Kidney epithelial cell (primary cell): Measurements from ENCODE around the gene ACD. TPM values are rescaled to one million over a fixed set of nuclear protein-coding genes. Genes with fewer than 3 reads are reported as not detected.

Experiments used
- DNase-seq: peaks from one replicate; pipeline ENCODE4 v3.0.0-alpha.2; 2010; ENCODE audit warnings: low read depth
- H3K27me3 ChIP-seq: 2 replicates; pipeline ENCODE4 v1.6.0; 2011; ENCODE audit warnings: low read length; ENCODE audit not compliant: control insufficient read depth, insufficient read depth
- H3K36me3 ChIP-seq: 2 replicates; pipeline ENCODE4 v1.5.1; 2011; ENCODE audit warnings: low read length; ENCODE audit not compliant: control insufficient read depth, insufficient read depth
- H3K4me3 ChIP-seq: 2 replicates; pipeline ENCODE4 v1.5.1; 2011; ENCODE audit warnings: low read depth, mild to moderate bottlenecking, control low read depth, low read length
- total RNA-seq: library from RNA; depleted of rRNA; stranded (reverse); fragments of >200 nt; gene quantifications from 2 replicates; pipeline ENCODE4 v1.2.3, GENCODE V29; 2015
- TF ChIP-seq, protein P1 (sequence below): IDR thresholded peaks from 2 replicates; pipeline ENCODE4 v1.5.1; 2011; ENCODE audit warnings: mild to moderate bottlenecking, moderate library complexity, low read length, control low read depth, inconsistent platforms; ENCODE audit not compliant: insufficient read depth, poor library complexity, severe bottlenecking

The ACD gene
- total RNA-seq, 1 donor from 2014 or later: 29.1 TPM

DNA sequence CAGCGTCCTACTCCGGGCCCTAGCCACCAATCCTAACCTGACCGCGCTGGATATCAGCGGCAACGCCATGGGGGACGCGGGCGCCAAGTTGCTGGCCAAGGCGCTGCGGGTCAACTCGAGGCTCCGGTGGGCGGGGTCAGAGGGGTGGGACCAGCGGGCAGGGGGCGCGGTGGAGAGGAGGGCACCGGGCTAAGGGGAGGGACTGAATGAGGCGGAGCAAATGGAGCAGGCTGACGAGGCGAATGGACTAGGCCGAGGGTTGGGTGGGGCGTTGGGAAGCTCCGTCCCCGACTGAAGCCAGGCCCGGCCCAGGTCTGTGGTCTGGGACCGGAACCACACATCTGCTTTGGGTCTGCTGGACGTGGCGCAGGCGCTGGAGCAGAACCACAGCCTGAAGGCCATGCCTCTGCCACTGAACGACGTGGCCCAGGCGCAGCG is 10.5 kb downstream of the ACD start:
- Histone ChIP-seq H3K27me3 (peaks cover 89% of the 10 kb centered on the region), H3K36me3 (no peaks in the 10 kb centered on the region), H3K4me3 (no peak overlapping the region)
- no peak for DNase-seq
- TF ChIP-seq, protein P1, sequence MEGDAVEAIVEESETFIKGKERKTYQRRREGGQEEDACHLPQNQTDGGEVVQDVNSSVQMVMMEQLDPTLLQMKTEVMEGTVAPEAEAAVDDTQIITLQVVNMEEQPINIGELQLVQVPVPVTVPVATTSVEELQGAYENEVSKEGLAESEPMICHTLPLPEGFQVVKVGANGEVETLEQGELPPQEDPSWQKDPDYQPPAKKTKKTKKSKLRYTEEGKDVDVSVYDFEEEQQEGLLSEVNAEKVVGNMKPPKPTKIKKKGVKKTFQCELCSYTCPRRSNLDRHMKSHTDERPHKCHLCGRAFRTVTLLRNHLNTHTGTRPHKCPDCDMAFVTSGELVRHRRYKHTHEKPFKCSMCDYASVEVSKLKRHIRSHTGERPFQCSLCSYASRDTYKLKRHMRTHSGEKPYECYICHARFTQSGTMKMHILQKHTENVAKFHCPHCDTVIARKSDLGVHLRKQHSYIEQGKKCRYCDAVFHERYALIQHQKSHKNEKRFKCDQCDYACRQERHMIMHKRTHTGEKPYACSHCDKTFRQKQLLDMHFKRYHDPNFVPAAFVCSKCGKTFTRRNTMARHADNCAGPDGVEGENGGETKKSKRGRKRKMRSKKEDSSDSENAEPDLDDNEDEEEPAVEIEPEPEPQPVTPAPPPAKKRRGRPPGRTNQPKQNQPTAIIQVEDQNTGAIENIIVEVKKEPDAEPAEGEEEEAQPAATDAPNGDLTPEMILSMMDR: no peak

DNA sequence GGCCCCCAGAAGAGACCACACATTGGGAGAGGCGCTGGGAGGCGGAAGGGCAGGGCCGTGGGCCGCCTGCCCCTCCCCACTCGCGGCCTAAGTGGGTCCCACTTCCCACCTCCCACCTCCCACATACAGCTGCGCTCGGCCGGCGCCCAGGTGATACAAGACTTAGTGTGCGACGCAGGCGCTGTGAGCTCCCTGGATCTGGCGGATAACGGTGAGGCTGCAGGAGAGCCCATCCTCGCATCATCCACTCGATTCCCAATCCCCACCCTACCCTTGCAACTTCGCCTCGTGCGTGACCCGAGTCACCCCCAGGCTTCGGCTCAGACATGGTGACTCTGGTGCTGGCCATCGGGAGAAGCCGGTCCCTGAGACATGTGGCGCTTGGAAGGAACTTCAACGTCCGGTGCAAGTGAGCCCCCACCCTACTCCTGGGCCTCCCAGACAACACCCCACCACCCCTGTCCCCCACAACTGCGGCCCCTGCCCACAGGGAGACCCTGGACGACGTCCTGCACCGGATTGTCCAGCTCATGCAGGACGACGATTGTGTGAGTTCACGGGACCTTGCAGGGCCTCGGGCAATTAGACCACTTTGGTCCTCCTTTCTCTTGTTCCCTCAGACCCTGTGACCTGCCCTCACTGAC is 11.2 kb downstream of the ACD start:
- TF ChIP-seq, protein P1: no peak
- DNase-seq: no peak
- peaks cover 84% of the 10 kb centered on the region for H3K27me3 ChIP-seq
- H3K36me3 ChIP-seq: no peaks in the 10 kb centered on the region
- H3K4me3 ChIP-seq: no peak overlapping the region

DNA sequence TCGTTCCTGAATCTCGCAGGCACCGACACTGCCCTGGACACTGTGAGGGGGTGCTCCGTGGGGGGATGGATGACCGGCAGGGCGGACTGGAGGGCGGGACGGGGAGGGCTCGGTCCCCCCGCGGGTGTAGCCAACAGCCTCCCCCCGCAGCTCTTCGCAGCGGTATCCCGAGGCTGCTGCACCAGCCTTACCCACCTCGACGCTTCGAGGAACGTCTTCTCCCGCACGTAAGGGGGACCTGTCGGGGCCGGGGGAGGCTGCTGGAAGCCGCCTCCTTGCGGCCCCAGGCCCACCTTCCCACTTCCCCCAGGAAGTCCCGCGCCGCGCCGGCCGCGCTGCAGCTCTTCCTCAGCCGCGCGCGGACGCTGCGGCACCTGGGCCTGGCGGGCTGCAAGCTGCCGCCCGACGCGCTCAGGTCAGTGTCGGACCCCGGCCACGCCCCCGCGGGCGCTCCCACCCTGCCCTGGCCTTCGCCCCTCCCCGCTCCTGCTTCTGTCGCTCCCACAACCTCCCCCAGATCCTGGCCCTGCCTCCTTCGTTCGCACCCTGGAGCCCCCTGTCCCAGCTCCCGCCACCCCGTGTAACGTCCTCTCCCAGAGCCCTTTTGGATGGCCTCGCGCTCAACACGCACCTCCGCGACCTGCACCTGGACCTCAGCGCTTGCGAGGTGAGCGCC is 11.8 kb downstream of the ACD start:
- H3K4me3 ChIP-seq: no peak overlapping the region
- TF ChIP-seq, protein P1: no peak
- H3K36me3 ChIP-seq: no peaks in the 10 kb centered on the region
- H3K27me3 ChIP-seq: peaks cover 80% of the 10 kb centered on the region
- no peak for DNase-seq

DNA sequence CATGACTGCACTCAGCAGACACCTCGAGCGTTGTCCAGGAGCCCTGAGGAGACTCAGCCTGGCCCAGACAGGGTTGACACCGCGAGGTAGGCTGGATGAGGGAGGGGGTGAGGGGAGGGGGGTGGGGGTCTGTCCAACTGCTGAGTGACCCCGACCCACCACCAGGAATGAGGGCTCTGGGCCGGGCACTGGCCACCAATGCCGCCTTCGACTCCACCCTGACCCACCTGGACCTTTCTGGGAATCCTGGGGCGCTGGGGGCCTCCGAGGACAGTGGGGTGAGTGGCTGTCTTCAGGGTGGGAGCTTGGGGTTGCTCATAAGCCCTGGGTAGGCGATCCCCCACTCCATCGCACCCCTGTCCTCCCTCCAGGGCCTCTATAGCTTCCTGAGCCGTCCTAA is 12.4 kb downstream of the ACD start:
- peaks cover 78% of the 10 kb centered on the region for H3K27me3 ChIP-seq
- TF ChIP-seq, protein P1: no peak
- DNase-seq: no peak
- no peaks in the 10 kb centered on the region for H3K36me3 ChIP-seq
- H3K4me3 ChIP-seq: no peak overlapping the region

DNA sequence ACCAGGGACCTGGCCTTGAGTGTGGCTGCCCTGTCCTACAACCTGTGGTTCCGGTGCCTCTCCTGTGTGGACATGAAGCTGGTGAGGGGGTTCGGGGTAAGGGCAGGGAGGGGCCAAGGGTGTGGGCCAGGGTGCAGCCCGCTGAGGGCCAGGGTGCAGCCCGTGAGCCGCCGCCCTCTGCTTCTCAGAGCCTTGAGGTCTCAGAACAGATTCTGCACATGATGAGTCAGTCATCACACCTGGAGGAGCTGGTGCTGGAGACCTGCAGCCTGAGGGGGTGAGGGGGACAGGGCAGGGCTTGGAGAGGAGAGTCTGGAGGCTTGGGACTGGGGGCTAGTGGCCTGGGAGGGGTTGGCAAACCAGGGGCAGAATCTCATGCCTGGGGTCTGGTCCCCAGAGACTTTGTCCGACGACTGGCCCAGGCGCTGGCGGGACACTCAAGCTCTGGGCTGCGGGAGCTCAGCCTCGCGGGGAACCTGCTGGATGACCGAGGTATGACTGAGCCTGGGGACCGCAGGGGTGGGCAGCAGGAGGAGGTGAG is 12.9 kb downstream of the ACD start:
- Histone ChIP-seq H3K27me3 (peaks cover 74% of the 10 kb centered on the region), H3K4me3 (no peak overlapping the region), H3K36me3 (no peaks in the 10 kb centered on the region)
- TF ChIP-seq, protein P1: no peak
- DNase-seq: no peak
